ENCODE measurements around the gene SLK. TPM values are rescaled to one million over a fixed set of nuclear protein-coding genes. Genes with fewer than 3 reads are reported as not detected.
A peak's percentile ranks its signal among the peaks of the same experiment; 100 is the strongest.

Gene SLK
- total RNA-seq, 2 experiments from 2014 or later = 20.5 to 20.8 TPM

- H3K4me1 Mint-ChIP-seq (ENCODE audit: low read depth) = peaks cover 47% of the 10 kb centered on the region
- peaks cover 29% of the 10 kb centered on the region for H3K36me3 Mint-ChIP-seq (ENCODE audit: low read depth)
- Histone ChIP-seq H3K9me3 (ENCODE audit: control insufficient read depth in 1 of 2, insufficient read depth in 1 of 2, low read length in 2 of 2) (peaks cover 0 to 9% of the 10 kb centered on the region in 2 experiments), H3K4me1 (ENCODE audit: insufficient read depth, low read length) (peaks cover 56% of the 10 kb centered on the region), H3K27ac (ENCODE audit: low read depth in 1 of 2, low read length in 2 of 2) (peak within 1 kb of the TSS; percentile 79 to 81), H3K27me3 (ENCODE audit: control insufficient read depth in 1 of 2, insufficient read depth in 2 of 2, low read length in 2 of 2) (no peaks in the 10 kb centered on the region), H3K4me3 (ENCODE audit: low read length) (peak within 1 kb of the TSS; percentile 83), H3K36me3 (ENCODE audit: insufficient read depth, low read length) (no peaks in the 10 kb centered on the region)
- DNase-seq = peak; percentile 88 to 97 (median 95)
- no peaks in the 10 kb centered on the region for H3K27me3 Mint-ChIP-seq
- intact Hi-C loops (cut with DNase I, micrococcal nuclease) = loop anchor here (1.0 to 5.0 kb wide), 7 partner anchors 10 to 351 kb away; partner anchors contain the start of genes GSTO2 (in 2 of the 2) and SLK (in 2 of the 2)
- peak; percentile 93 for ATAC-seq (ENCODE audit: poor library complexity)
- peak within 1 kb of the TSS; percentile 94 for H3K4me3 Mint-ChIP-seq
- TF ChIP-seq CTCF (IDR thresholded peaks at IDR 0.05) = peak; percentile 20
- CTCF ChIA-PET = interaction anchor here (1.7 to 2.1 kb wide), 2 partner anchors 30 kb away, joined by 4 read pairs; no protein-coding TSS in a partner anchor
- peak within 1 kb of the TSS; percentile 93 for H3K27ac Mint-ChIP-seq
- no peaks in the 10 kb centered on the region for H3K9me3 Mint-ChIP-seq
- POLR2A ChIA-PET = interaction anchor here (0.9 to 2.5 kb wide), 8 partner anchors 10 to 203 kb away, joined by 3 to 17 read pairs (median 4); partner anchors contain the start of gene SFR1
Measured at GRCh38 chr10:103918053-103918846, 48.7 kb upstream of the SLK start, which contains the start of gene STN1. TSS of gene STN1 (minus strand) at chr10:103918184. CDS start at chr10:103917594, 590 bp downstream.

- H3K36me3 ChIP-seq (ENCODE audit: insufficient read depth, low read length) = no peaks in the 10 kb centered on the region
- H3K27me3 ChIP-seq (ENCODE audit: control insufficient read depth in 1 of 2, insufficient read depth in 2 of 2, low read length in 2 of 2) = no peaks in the 10 kb centered on the region
- no peak for DNase-seq
- Mint-ChIP-seq H3K4me1 (ENCODE audit: low read depth) (peaks cover 40% of the 10 kb centered on the region), H3K36me3 (ENCODE audit: low read depth) (peaks cover 23% of the 10 kb centered on the region), H3K9me3 (no peaks in the 10 kb centered on the region), H3K4me3 (no peak overlapping the region), H3K27ac (no peak overlapping the region), H3K27me3 (no peaks in the 10 kb centered on the region)
- CTCF ChIA-PET = interaction anchor here (2.1 kb wide), 1 partner anchor 31 kb away, joined by 4 read pairs; no protein-coding TSS in a partner anchor
- intact Hi-C loops (cut with DNase I, micrococcal nuclease) = loop anchor here (2.0 to 5.0 kb wide), 6 partner anchors 47 to 349 kb away; partner anchors contain the start of genes GSTO2 (in 2 of the 2) and SLK (in 2 of the 2)
- H3K9me3 ChIP-seq (ENCODE audit: control insufficient read depth in 1 of 2, insufficient read depth in 1 of 2, low read length in 2 of 2) = peaks cover 0 to 8% of the 10 kb centered on the region in 2 experiments
- TF ChIP-seq CTCF (IDR thresholded peaks at IDR 0.05) = no peak
- ATAC-seq (ENCODE audit: poor library complexity) = no peak
- POLR2A ChIA-PET = interaction anchor here (0.6 kb wide), 1 partner anchor 11 kb away, joined by 6 read pairs; no protein-coding TSS in a partner anchor
- no peak overlapping the region for H3K27ac ChIP-seq (ENCODE audit: low read depth in 1 of 2, low read length in 2 of 2)
- peaks cover 45% of the 10 kb centered on the region for H3K4me1 ChIP-seq (ENCODE audit: insufficient read depth, low read length)
- no peak overlapping the region for H3K4me3 ChIP-seq (ENCODE audit: low read length)
Measured at GRCh38 chr10:103919648-103920025, 47.3 kb upstream of the SLK start.

- ATAC-seq (ENCODE audit: poor library complexity) = no peak
- Histone ChIP-seq H3K27me3 (ENCODE audit: control insufficient read depth in 1 of 2, insufficient read depth in 2 of 2, low read length in 2 of 2) (no peaks in the 10 kb centered on the region), H3K9me3 (ENCODE audit: control insufficient read depth in 1 of 2, insufficient read depth in 1 of 2, low read length in 2 of 2) (no peaks in the 10 kb centered on the region), H3K4me3 (ENCODE audit: low read length) (no peak overlapping the region), H3K4me1 (ENCODE audit: insufficient read depth, low read length) (peaks cover 31% of the 10 kb centered on the region), H3K36me3 (ENCODE audit: insufficient read depth, low read length) (no peaks in the 10 kb centered on the region), H3K27ac (ENCODE audit: low read depth in 1 of 2, low read length in 2 of 2) (no peak overlapping the region)
- Mint-ChIP-seq H3K27me3 (no peaks in the 10 kb centered on the region), H3K4me3 (no peak overlapping the region), H3K27ac (no peak overlapping the region), H3K4me1 (ENCODE audit: low read depth) (peaks cover 25% of the 10 kb centered on the region), H3K36me3 (ENCODE audit: low read depth) (peaks cover 9% of the 10 kb centered on the region), H3K9me3 (no peaks in the 10 kb centered on the region)
- DNase-seq = no peak
- ChIA-PET POLR2A (interaction anchor here (1.1 to 2.4 kb wide), 3 partner anchors 10 to 201 kb away, joined by 4 to 10 read pairs (median 9); partner anchors contain the start of gene SFR1), CTCF (interaction anchor here (0.5 to 1.3 kb wide), 6 partner anchors 10 to 62 kb away, joined by 3 to 6 read pairs (median 3); no protein-coding TSS in a partner anchor)
- TF ChIP-seq CTCF (IDR thresholded peaks at IDR 0.05) = no peak
- intact Hi-C loops (cut with DNase I, micrococcal nuclease) = loop anchor here in 1 of 2 experiments (2.0 kb wide), 1 partner anchor 204 kb away; no protein-coding TSS in a partner anchor
Measured at GRCh38 chr10:103921248-103921647, 45.7 kb upstream of the SLK start.
